Uterus (tissue), 2 donors: ENCODE measurements around the gene HOXA10.

ENCODE experiments used
- CTCF ChIP-seq, 4 experiments: fragments of 200-600 bp in 2 of 4; fragments of 450-650 bp in 2 of 4; sonication (generic) in 2 of 4; IDR thresholded peaks; one replicate each; pipeline ENCODE4 v1.5.1; 2016 to 2019; ENCODE audit warnings: antibody characterized with exemption in 4 of 4, mild to moderate bottlenecking in 2 of 4, moderate library complexity in 1 of 4
- POLR2A ChIP-seq, 2 donors: fragments of 450-650 bp; IDR thresholded peaks; one replicate each; pipeline ENCODE4 v1.6.1; 2016; ENCODE audit warnings: antibody characterized with exemption in 2 of 2, mild to moderate bottlenecking in 1 of 2, moderate library complexity in 1 of 2

GRCh38 chr7:27189997-27190748 lies 16.1 kb upstream of the HOXA10 start:
- no peak for TF ChIP-seq CTCF (IDR thresholded peaks at IDR 0.05)
- no peak for TF ChIP-seq POLR2A (IDR thresholded peaks at IDR 0.05)
